GM18867 (cell line): ENCODE results near the gene SCAMP5.
A peak's percentile ranks its signal among the peaks of the same experiment; 100 is the strongest.

Experiments used
- ATAC-seq: cut with Tn5 transposase; IDR thresholded peaks from one replicate; pipeline ENCODE4 v1.9.1; 2021; ENCODE audit warnings: mild to moderate bottlenecking, moderate library complexity; ENCODE audit not compliant: unreplicated experiment

SCAMP5 gene

DNA sequence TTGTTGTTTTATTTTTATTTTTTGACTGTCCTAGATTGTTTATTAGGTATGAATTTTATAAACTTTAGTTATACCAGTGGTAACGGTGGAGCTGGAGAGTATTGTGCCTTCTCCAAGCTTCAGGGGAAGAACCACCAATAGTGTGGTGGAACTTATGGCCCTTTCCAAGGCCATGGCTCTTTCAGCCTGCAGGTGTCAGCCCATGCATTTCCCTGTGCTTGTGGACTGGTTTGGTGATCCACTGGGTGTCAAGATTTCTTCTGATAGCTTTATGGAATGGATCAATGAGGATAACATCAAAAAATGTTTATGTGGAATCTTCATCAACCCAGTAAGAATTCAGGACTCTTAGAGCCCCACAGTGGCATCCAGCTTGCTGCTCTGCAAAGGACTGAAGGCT is 19.2 kb upstream of the SCAMP5 start:
- no peak for ATAC-seq

GRCh38 chr15:74977599-74977998 is 17.8 kb upstream of the SCAMP5 start:
- ATAC-seq, result no peak

DNA sequence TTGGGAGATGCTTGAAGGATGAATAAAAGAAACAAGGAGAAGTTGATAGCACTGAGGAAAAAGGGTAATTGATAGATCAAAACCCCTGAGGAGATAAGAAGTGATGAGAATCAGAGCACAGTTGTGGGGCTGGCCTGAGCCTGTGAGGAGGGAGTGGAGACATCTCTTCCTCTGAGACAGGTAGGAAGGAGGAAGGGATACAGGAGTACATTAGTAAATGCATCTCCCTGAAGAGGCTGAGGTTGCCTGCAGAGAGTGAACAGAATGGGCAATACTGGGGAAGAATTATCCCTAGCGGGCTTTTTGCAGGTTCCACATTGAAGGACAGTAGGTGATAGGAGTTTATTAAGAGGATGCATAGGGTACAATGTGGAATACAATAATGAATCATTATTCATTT is 17.3 kb upstream of the SCAMP5 start:
- no peak for ATAC-seq

DNA sequence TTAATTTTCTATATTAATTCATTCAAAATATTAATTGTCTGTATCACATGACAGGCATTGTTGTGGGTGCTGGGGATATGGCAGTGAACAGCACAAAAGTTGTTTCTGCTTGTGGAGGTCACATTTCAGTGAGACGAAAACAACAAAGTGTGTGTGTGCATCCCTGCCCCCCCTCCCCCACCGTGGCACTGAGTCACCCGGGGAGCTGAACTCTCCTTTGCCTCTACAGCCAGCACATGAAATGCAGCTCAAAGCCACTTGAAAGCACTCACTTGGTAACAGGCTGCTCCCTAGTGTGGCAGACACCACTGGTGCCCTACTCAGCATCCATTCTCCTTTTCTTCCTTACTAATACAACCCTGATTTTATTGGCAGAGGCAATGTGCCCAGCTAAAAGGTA is 16.9 kb upstream of the SCAMP5 start:
- ATAC-seq, result no peak

GRCh38 chr15:74982183-74982582 is 13.2 kb upstream of the SCAMP5 start:
- no peak for ATAC-seq

GRCh38 chr15:74983725-74984231 is 11.6 kb upstream of the SCAMP5 start:
- ATAC-seq, result no peak

DNA sequence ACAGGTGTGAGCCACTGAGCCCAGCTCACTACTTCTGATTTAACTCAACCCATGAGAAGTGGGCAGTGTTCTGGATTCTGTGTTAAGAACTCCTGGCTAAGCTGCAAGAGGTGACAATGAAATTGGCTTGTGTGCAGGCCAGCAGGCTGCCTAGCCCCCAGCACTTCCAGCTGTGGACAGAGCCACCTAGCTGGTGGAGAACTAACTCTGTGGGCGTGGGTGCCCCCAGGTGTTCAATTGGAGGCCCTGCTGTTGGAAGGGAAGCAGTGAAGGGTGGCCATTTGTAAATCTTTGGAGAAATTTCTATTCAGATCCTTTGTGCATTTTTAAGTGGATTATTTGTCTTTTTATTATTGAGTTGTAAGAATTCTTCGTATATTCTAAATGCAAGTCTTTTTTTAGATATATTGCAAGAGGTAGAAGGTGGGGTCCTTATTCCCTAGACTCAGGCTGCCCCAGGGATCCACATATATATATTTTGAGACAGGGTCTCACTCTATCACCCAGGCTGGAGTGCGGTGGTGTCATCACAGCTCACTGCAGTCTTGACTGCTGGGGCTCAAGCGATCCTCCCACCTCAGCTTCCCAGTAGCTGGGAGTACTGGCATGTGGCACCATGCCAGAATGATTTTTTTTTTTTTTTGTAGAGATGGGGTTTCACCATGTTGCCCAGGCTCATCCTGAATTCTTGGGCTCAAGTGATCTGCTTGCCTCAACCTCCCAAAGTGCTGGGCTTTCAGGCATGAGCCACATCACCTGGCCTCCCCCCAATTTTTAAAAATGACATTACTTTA is 7.2 kb upstream of the SCAMP5 start:
- peak; percentile 58 for ATAC-seq

DNA sequence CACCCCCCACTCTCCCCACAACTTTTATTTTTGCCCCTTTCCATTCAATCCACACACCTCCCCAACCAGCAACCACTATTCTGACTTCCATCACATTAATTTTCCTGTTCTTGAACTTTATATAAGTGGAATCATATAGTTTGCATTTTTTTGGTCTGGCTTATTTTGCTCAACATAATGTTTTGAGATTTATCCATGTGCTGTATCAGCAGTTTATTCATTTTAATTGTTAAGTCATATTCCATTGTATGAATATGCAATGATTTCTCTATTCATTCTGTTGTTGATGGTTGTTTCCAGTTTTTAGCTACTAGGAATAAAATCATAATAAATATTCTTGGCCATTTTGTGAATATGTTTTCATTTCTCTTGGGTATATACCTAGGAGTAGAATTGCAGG is 5.8 kb upstream of the SCAMP5 start:
- ATAC-seq, result no peak

GRCh38 chr15:74992619-74993018 is 2.7 kb upstream of the SCAMP5 start:
- ATAC-seq, result no peak

DNA sequence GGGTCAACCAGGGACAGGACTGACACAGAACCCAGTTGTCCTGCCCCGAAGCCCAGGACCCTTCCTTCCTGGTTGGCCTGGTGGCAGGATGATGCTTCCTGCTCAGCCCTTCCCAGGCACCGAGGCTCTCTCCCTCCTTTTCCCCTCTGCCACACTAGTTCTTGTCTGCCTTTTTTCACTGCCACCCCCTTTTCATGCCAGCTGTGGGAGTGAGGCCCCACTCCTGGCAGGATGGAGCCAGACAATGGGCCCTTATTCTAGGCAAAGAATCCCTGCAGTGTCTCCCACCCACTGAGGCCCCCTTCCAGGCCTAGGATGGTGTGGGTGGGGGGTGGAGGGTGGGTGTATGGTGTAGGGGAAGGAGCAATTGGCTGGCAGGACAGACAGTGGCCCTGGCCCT is 1.1 kb upstream of the SCAMP5 start:
- no peak for ATAC-seq

- ATAC-seq, result no peak
Observed at GRCh38 chr15:74994685-74995084, 678 bp upstream of the SCAMP5 start.

GRCh38 chr15:74995779-74996765 is 709 bp downstream of the SCAMP5 start:
- ATAC-seq, result no peak

DNA sequence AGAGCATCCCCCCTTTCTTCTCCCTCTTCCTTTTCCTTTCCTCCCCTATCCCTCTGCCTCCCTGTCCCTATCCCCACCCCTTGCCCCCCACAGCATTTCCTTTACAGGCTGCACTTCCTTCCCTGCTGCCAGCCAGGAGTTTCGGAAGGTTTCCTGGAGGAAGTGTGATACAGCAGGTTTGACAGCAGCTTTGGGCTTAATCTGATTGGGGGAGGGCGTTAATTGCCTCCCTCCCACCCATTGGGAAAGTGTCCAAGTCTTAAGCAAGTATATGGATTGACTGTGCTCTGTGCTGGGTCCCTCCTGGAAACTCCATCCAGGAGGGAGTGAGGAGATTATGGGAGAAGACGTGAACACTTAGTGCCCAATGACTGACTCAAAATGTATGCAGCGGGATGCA is 1.8 kb downstream of the SCAMP5 start:
- no peak for ATAC-seq

GRCh38 chr15:74997543-74997942 is 2.2 kb downstream of the SCAMP5 start:
- no peak for ATAC-seq

- no peak for ATAC-seq
Observed at GRCh38 chr15:75001310-75001709, 5.9 kb downstream of the SCAMP5 start.

- ATAC-seq, result no peak
Observed at GRCh38 chr15:75002398-75002797, 7.0 kb downstream of the SCAMP5 start.

GRCh38 chr15:75007216-75007615 is 11.9 kb downstream of the SCAMP5 start:
- no peak for ATAC-seq

DNA sequence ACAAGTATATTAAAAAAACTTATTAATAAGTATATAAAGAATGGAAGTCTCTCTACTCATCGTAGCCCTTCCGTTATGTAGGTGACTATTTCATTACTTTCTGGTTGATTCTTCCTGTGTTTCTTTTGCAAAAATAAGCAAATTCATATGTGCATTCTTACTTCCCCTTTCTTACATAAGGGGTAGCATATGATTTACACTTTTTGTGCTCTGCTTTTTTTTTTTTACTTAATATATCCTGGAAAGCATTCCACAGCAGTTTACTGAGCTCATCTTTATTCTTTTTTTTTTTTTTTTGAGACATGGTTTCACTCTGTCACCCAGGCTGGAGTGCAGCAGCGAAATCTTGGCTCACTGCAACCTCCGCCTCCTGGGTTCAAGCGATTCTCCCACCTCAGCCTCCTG is 12.9 kb downstream of the SCAMP5 start:
- peak; percentile 45 for ATAC-seq

DNA sequence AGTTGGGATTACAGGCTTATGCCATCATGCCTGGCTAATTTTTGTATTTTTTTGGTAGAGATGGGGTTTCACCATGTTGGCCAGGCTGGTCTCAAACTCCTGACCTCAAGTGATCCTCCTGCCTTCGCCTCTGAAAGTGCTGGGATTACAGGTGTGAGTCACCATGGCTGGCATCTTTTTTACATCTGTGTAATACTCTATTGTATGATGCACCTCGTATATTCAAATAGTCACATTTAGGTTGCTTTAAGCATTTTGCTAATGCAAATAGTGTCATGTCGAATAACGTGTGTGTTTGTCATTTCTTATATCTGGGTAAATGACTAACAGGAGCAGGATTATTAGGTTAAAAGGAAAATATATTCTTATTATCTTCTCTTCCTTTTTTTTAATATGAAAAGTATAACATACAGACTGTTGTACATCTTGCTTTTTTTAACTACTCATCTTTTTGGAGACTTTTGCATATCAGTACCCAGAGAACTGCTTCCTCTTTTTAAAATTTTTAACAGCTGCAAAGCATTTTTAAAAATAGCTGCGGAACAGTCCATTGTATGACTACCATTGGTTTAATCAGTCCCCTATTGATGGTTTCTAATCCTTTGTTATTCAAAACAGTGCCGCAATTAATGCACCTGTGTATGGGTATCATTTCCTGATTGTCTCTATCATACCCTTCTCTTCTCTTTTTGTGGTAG is 13.4 kb downstream of the SCAMP5 start:
- peak; percentile 74 for ATAC-seq

GRCh38 chr15:75016431-75016830 is 21.1 kb downstream of the SCAMP5 start:
- ATAC-seq, result no peak

DNA sequence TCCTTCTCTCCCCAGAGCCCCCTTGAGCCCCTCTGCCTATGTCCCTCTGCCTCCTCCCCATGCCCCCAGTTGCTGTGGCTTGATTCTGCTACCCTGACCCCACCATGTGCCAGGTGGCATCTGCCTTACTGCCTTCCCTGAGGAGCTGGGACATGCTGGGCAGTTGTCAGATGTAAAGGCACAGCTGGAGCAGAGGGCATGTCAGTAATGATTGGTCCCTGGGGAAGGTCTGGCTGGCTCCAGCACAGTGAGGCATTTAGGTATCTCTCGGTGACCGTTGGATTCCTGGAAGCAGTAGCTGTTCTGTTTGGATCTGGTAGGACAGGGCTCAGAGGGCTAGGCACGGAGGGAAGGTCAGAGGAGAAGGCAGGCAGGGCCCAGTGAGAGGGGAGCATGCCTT is 24.6 kb downstream of the SCAMP5 start:
- ATAC-seq, result no peak
